OCI-LY3 (cell line): ENCODE data around the gene RABL6.

Experiments
- H2AFZ ChIP-seq: fragments of 200-600, 300-600 bp; shearing (Covaris generic); 2 replicates; pipeline ENCODE4 v1.6.0; 2014; ENCODE audit warnings: antibody characterized with exemption, low read depth, low read length
- H3K27ac ChIP-seq: fragments of 200-600, 300-600 bp; sonication (generic); 2 replicates; pipeline ENCODE4 v1.5.1; 2014; ENCODE audit warnings: mild to moderate bottlenecking, low read length, moderate library complexity, mixed read lengths
- H3K27me3 ChIP-seq: fragments of 200-600, 300-600 bp; sonication (generic); 2 replicates; pipeline ENCODE4 v1.6.1; 2014; ENCODE audit warnings: low read depth, low read length, mixed read lengths
- H3K36me3 ChIP-seq: fragments of 200-600, 300-600 bp; sonication (generic); replicated peaks from 2 replicates; pipeline ENCODE3; 2014; ENCODE audit warnings: low read depth, low read length, mixed read lengths
- H3K4me1 ChIP-seq: fragments of 300-600, 200-600 bp; sonication (generic); 2 replicates; pipeline ENCODE4 v1.6.1; 2014; ENCODE audit warnings: low read length, mixed read lengths
- H3K4me2 ChIP-seq: fragments of 200-600, 300-600 bp; sonication (generic); 2 replicates; pipeline ENCODE4 v1.6.1; 2014; ENCODE audit warnings: low read length, mixed read lengths
- H3K4me3 ChIP-seq: fragments of 300-600, 200-600 bp; sonication (generic); 2 replicates; pipeline ENCODE4 v1.5.1; 2014; ENCODE audit warnings: antibody characterized with exemption, mild to moderate bottlenecking, low read length, moderate library complexity
- H3K79me2 ChIP-seq: fragments of 300-600, 200-600 bp; shearing (Covaris generic); 2 replicates; pipeline ENCODE4 v1.6.1; 2014; ENCODE audit warnings: mild to moderate bottlenecking, low read length, mixed read lengths
- H3K9ac ChIP-seq: fragments of 300-600, 200-600 bp; shearing (Covaris generic); 2 replicates; pipeline ENCODE4 v1.6.0; 2014; ENCODE audit warnings: mild to moderate bottlenecking, low read length, moderate library complexity
- H3K9me3 ChIP-seq: fragments of 200-600, 300-600 bp; shearing (Covaris generic); 2 replicates; pipeline ENCODE4 v1.6.1; 2014; ENCODE audit warnings: low read length, mixed read lengths; ENCODE audit not compliant: insufficient read depth
- H4K20me1 ChIP-seq: fragments of 200-600, 300-600 bp; sonication (generic); 2 replicates; pipeline ENCODE4 v1.6.1; 2016; ENCODE audit warnings: low read length, mixed read lengths; ENCODE audit not compliant: insufficient read depth
- CTCF ChIP-seq: fragments of 200-600, 300-600 bp; sonication (generic); IDR thresholded peaks from 2 replicates; pipeline ENCODE4 v1.5.1; 2014; ENCODE audit warnings: antibody characterized with exemption, low read length, low read depth
- EZH2phosphoT487 ChIP-seq: fragments of 200-600 bp; shearing (Covaris generic); IDR thresholded peaks from 2 replicates; pipeline ENCODE4 v1.6.1; 2018; ENCODE audit warnings: antibody characterized with exemption, mixed run types, low read depth

Gene RABL6

GRCh38 chr9:136862849-136863622 is 55.3 kb downstream of the RABL6 start:
- Histone ChIP-seq H3K27ac (no peak overlapping the region), H2AFZ (no peak overlapping the region), H3K9me3 (peaks cover 5% of the 10 kb centered on the region; the same call in 1 of the 2 replicates), H3K79me2 (peaks cover 27% of the 10 kb centered on the region), H3K4me1 (peaks cover 8% of the 10 kb centered on the region; the same call in 1 of the 2 replicates), H3K27me3 (no peaks in the 10 kb centered on the region), H3K4me3 (no peak overlapping the region), H3K36me3 (peaks cover 30% of the 10 kb centered on the region), H3K9ac (no peak overlapping the region), H4K20me1 (peaks cover 4% of the 10 kb centered on the region; the same call in 1 of the 2 replicates), H3K4me2 (no peak overlapping the region)
- no peak for TF ChIP-seq EZH2phosphoT487
- TF ChIP-seq CTCF = no peak

GRCh38 chr9:136863623-136864273 is 56.0 kb downstream of the RABL6 start:
- H3K4me1 ChIP-seq = peaks cover 8% of the 10 kb centered on the region; the same call in 1 of the 2 replicates
- no peak overlapping the region for H3K4me3 ChIP-seq
- peaks cover 4% of the 10 kb centered on the region; the same call in 1 of the 2 replicates for H4K20me1 ChIP-seq
- H3K9me3 ChIP-seq = peaks cover 5% of the 10 kb centered on the region; the same call in 1 of the 2 replicates
- no peak for TF ChIP-seq EZH2phosphoT487
- no peak for TF ChIP-seq CTCF
- H3K9ac ChIP-seq = no peak overlapping the region
- no peak overlapping the region for H3K27ac ChIP-seq
- H3K79me2 ChIP-seq = peaks cover 27% of the 10 kb centered on the region
- peaks cover 34% of the 10 kb centered on the region for H3K36me3 ChIP-seq
- no peak overlapping the region for H2AFZ ChIP-seq
- H3K4me2 ChIP-seq = no peak overlapping the region
- no peaks in the 10 kb centered on the region for H3K27me3 ChIP-seq

GRCh38 chr9:136865041-136865767 is 57.5 kb downstream of the RABL6 start:
- Histone ChIP-seq H3K79me2 (peaks cover 27% of the 10 kb centered on the region), H3K4me1 (peaks cover 8% of the 10 kb centered on the region; the same call in 1 of the 2 replicates), H3K9me3 (peaks cover 5% of the 10 kb centered on the region; the same call in 1 of the 2 replicates), H3K27ac (no peak overlapping the region), H4K20me1 (peaks cover 4% of the 10 kb centered on the region; the same call in 1 of the 2 replicates), H3K4me2 (peak overlapping the region; percentile 82), H3K27me3 (no peaks in the 10 kb centered on the region), H3K4me3 (peak overlapping the region; percentile 97), H3K9ac (peak overlapping the region; percentile 93), H3K36me3 (peaks cover 34% of the 10 kb centered on the region), H2AFZ (no peak overlapping the region)
- TF ChIP-seq CTCF (no peak), EZH2phosphoT487 (no peak)
